CD14-positive monocyte (primary cell): ENCODE data around the gene SLC35C1. TPM values are rescaled to one million over a fixed set of nuclear protein-coding genes. Genes with fewer than 3 reads are reported as not detected.

Experiments used
- DNase-seq, 3 donors: peaks; one replicate each; pipeline ENCODE4 v3.0.0-alpha.2; 2011 to 2022
- H2AFZ ChIP-seq: 2 replicates; pipeline ENCODE4 v1.6.0; 2012; ENCODE audit warnings: mild to moderate bottlenecking, low read depth, low read length, inconsistent platforms; ENCODE audit not compliant: insufficient read depth, poor library complexity, severe bottlenecking
- H3K27ac ChIP-seq, 2 donors: 1 replicate in 1 of 2; 2 replicates in 1 of 2; pipeline ENCODE4 v1.5.1; 2012 to 2013; ENCODE audit warnings: low read length in 2 of 2, control low read depth in 1 of 2, inconsistent platforms in 1 of 2, low read depth in 1 of 2, mild to moderate bottlenecking in 1 of 2
- H3K27me3 ChIP-seq, 2 donors: one replicate each; pipeline versions ENCODE4 v1.6.0 to v1.6.1; 2011 to 2013; ENCODE audit warnings: low read length in 2 of 2; ENCODE audit not compliant: control insufficient read depth in 2 of 2, insufficient read depth in 2 of 2
- H3K36me3 ChIP-seq, 2 donors: replicated peaks in 1 of 2; 1 replicate in 1 of 2; 2 replicates in 1 of 2; pipeline versions ENCODE4 v1.5.1 to v1.6.1; 2012 to 2013; ENCODE audit warnings: low read length in 2 of 2, control low read depth in 1 of 2, inconsistent platforms in 1 of 2, mild to moderate bottlenecking in 1 of 2; ENCODE audit not compliant: insufficient read depth in 2 of 2, control insufficient read depth in 1 of 2
- H3K4me1 ChIP-seq, 2 donors: 1 replicate in 1 of 2; 2 replicates in 1 of 2; pipeline versions ENCODE4 v1.5.1 to v1.6.1; 2012 to 2013; ENCODE audit warnings: low read length in 2 of 2, control low read depth in 1 of 2, inconsistent platforms in 1 of 2, mild to moderate bottlenecking in 1 of 2, moderate library complexity in 1 of 2; ENCODE audit not compliant: insufficient read depth in 2 of 2, control insufficient read depth in 1 of 2
- H3K4me2 ChIP-seq: replicated peaks from 2 replicates; pipeline ENCODE3; 2012; ENCODE audit warnings: low read length, moderate library complexity, mild to moderate bottlenecking; ENCODE audit not compliant: poor library complexity, severe bottlenecking; ENCODE audit errors: extremely low read depth
- H3K4me3 ChIP-seq, 3 experiments: fragments of 200-600 bp in 1 of 3; sonication (generic) in 1 of 3; replicated peaks in 1 of 3; 1 replicate in 2 of 3; 2 replicates in 1 of 3; pipeline ENCODE4 v1.5.1; 2011 to 2013; ENCODE audit warnings: low read length in 3 of 3, mild to moderate bottlenecking in 3 of 3, control low read depth in 2 of 3, low read depth in 2 of 3, inconsistent platforms in 1 of 3, moderate library complexity in 1 of 3
- H3K79me2 ChIP-seq: 2 replicates; pipeline ENCODE4 v1.6.0; 2012; ENCODE audit warnings: mild to moderate bottlenecking, control low read depth, inconsistent platforms, low read length, moderate library complexity; ENCODE audit not compliant: insufficient read depth
- H3K9ac ChIP-seq: 2 replicates; pipeline ENCODE4 v1.6.0; 2017; ENCODE audit warnings: low read length, mild to moderate bottlenecking; ENCODE audit not compliant: insufficient read depth, poor library complexity, severe bottlenecking
- H3K9me3 ChIP-seq, 2 donors: replicated peaks in 1 of 2; 1 replicate in 1 of 2; 2 replicates in 1 of 2; pipeline versions ENCODE4 v1.5.1 to v1.6.1; 2012 to 2013; ENCODE audit warnings: low read length in 2 of 2, control low read depth in 1 of 2; ENCODE audit not compliant: control insufficient read depth in 1 of 2, insufficient read depth in 1 of 2
- H4K20me1 ChIP-seq: 2 replicates; pipeline ENCODE4 v1.6.0; 2012; ENCODE audit warnings: mild to moderate bottlenecking, low read length, control low read depth, moderate library complexity; ENCODE audit not compliant: insufficient read depth
- H3K27ac Mint-ChIP-seq, 7 donors: one replicate each; pipeline ENCODE4 v1.8.0; 2020; ENCODE audit warnings: mild to moderate bottlenecking in 7 of 7, mixed read lengths in 7 of 7, moderate library complexity in 6 of 7, inconsistent platforms in 2 of 7
- H3K27me3 Mint-ChIP-seq, 3 donors: one replicate each; pipeline ENCODE4 v1.8.0; 2021 to 2022; ENCODE audit warnings: low read depth in 3 of 3, mild to moderate bottlenecking in 3 of 3, mixed read lengths in 3 of 3, moderate library complexity in 3 of 3, inconsistent platforms in 1 of 3
- H3K36me3 Mint-ChIP-seq, 2 donors: one replicate each; pipeline ENCODE4 v1.8.0; 2020; ENCODE audit warnings: mixed read lengths in 2 of 2, inconsistent platforms in 1 of 2, mild to moderate bottlenecking in 1 of 2
- H3K4me1 Mint-ChIP-seq: one replicate; pipeline ENCODE4 v1.8.0; 2020; ENCODE audit warnings: mild to moderate bottlenecking, mixed read lengths
- H3K4me3 Mint-ChIP-seq, 2 donors: one replicate each; pipeline ENCODE4 v1.8.0; 2020; ENCODE audit warnings: mild to moderate bottlenecking in 2 of 2, mixed read lengths in 2 of 2, moderate library complexity in 1 of 2
- H3K9me3 Mint-ChIP-seq, 7 donors: one replicate each; pipeline ENCODE4 v1.8.0; 2020 to 2022; ENCODE audit warnings: mixed read lengths in 7 of 7, mild to moderate bottlenecking in 6 of 7, moderate library complexity in 6 of 7, inconsistent platforms in 2 of 7
- CTCF ChIP-seq: fragments of 200-600 bp; IDR thresholded peaks from one replicate; pipeline ENCODE4 v1.8.0; 2022; ENCODE audit warnings: antibody characterized with exemption, mild to moderate bottlenecking
- WGBS: methylation state at CpG from one replicate; pipeline ENCODE4 v1.1.5; 2013; ENCODE audit warnings: missing lambda C conversion rate; ENCODE audit not compliant: insufficient coverage; 5-methylcytosine and 5-hydroxymethylcytosine counted together
- intact Hi-C, 2 donors: fragments of 100-400 bp; cut with micrococcal nuclease; formaldehyde crosslinking; loops; one replicate each; pipeline versions ENCODE4 v1.15.0 to v1.15.1; 2023
- polyA plus RNA-seq, 3 donors: library from polyadenylated mRNA; depleted of rRNA in 1 of 3; unstranded in 2 of 3; stranded (reverse) in 1 of 3; fragments of 300-500 nt in 2 of 3; fragments of >200 nt in 1 of 3; fragmentation: Illumina TruSeq in 2 of 3; gene quantifications; 1 replicate in 2 of 3; 2 replicates in 1 of 3; pipeline ENCODE4 v1.2.3, GENCODE V29; 2012 to 2021

The SLC35C1 gene
- polyA plus RNA-seq, 3 donors = 5.0 to 14.0 (median 12.8) TPM

- 80% methylated on average over 1 of the region's 5 CpGs for WGBS
- intact Hi-C loops = no loop called here
- H3K27ac Mint-ChIP-seq = no peak overlapping the region
Measured at GRCh38 chr11:45768486-45768885, 36.5 kb upstream of the SLC35C1 start.

GRCh38 chr11:45769960-45770359 is 35.0 kb upstream of the SLC35C1 start:
- no peak overlapping the region for H3K4me2 ChIP-seq
- Mint-ChIP-seq H3K4me1 (peaks cover 17% of the 10 kb centered on the region), H3K27ac (no peak overlapping the region), H3K27me3 (peaks cover 11 to 24% (median 20%) of the 10 kb centered on the region in 3 donors), H3K4me3 (no peak overlapping the region), H3K9me3 (no peaks in the 10 kb centered on the region), H3K36me3 (no peaks in the 10 kb centered on the region)
- no peaks in the 10 kb centered on the region for H3K27me3 ChIP-seq
- H3K79me2 ChIP-seq = no peaks in the 10 kb centered on the region
- H4K20me1 ChIP-seq = no peaks in the 10 kb centered on the region
- intact Hi-C loops = no loop called here
- H3K4me1 ChIP-seq = peaks cover 5 to 11% of the 10 kb centered on the region in 2 donors
- DNase-seq = no peak
- no peak for TF ChIP-seq CTCF
- no peaks in the 10 kb centered on the region for H3K36me3 ChIP-seq
- no peak overlapping the region for H2AFZ ChIP-seq
- no peak overlapping the region for H3K27ac ChIP-seq
- H3K9ac ChIP-seq = no peak overlapping the region
- no peaks in the 10 kb centered on the region for H3K9me3 ChIP-seq
- WGBS = 96% methylated on average over 4 of the region's 5 CpGs
- no peak overlapping the region for H3K4me3 ChIP-seq

More at GRCh38 chr11:45768486-45768885, 36.5 kb upstream of the SLC35C1 start:
- no peaks in the 10 kb centered on the region for H3K36me3 Mint-ChIP-seq
- Histone ChIP-seq H3K9me3 (no peaks in the 10 kb centered on the region), H3K27me3 (no peaks in the 10 kb centered on the region), H3K79me2 (no peaks in the 10 kb centered on the region), H4K20me1 (no peaks in the 10 kb centered on the region), H3K27ac (no peak overlapping the region), H3K4me3 (no peak overlapping the region), H3K4me2 (no peak overlapping the region), H3K36me3 (no peaks in the 10 kb centered on the region), H3K4me1 (peaks cover 5 to 11% of the 10 kb centered on the region in 2 donors), H2AFZ (no peak overlapping the region), H3K9ac (no peak overlapping the region)
- peaks cover 17% of the 10 kb centered on the region for H3K4me1 Mint-ChIP-seq
- no peak for DNase-seq
- no peak for TF ChIP-seq CTCF
- peaks cover 16 to 27% (median 25%) of the 10 kb centered on the region in 3 donors for H3K27me3 Mint-ChIP-seq
- H3K9me3 Mint-ChIP-seq = no peaks in the 10 kb centered on the region
- no peak overlapping the region for H3K4me3 Mint-ChIP-seq
